CD14-positive monocyte (primary cell): Measurements from ENCODE around the gene XYLT1. TPM values are rescaled to one million over a fixed set of nuclear protein-coding genes. Genes with fewer than 3 reads are reported as not detected.

ENCODE experiments used
- DNase-seq, 3 donors: peaks; one replicate each; pipeline ENCODE4 v3.0.0-alpha.2; 2011 to 2022
- H2AFZ ChIP-seq: 2 replicates; pipeline ENCODE4 v1.6.0; 2012; ENCODE audit warnings: mild to moderate bottlenecking, low read depth, low read length, inconsistent platforms; ENCODE audit not compliant: insufficient read depth, poor library complexity, severe bottlenecking
- H3K27ac ChIP-seq, 2 donors: 1 replicate in 1 of 2; 2 replicates in 1 of 2; pipeline ENCODE4 v1.5.1; 2012 to 2013; ENCODE audit warnings: low read length in 2 of 2, control low read depth in 1 of 2, inconsistent platforms in 1 of 2, low read depth in 1 of 2, mild to moderate bottlenecking in 1 of 2
- H3K27me3 ChIP-seq, 2 donors: one replicate each; pipeline versions ENCODE4 v1.6.0 to v1.6.1; 2011 to 2013; ENCODE audit warnings: low read length in 2 of 2; ENCODE audit not compliant: control insufficient read depth in 2 of 2, insufficient read depth in 2 of 2
- H3K36me3 ChIP-seq, 2 donors: replicated peaks in 1 of 2; 1 replicate in 1 of 2; 2 replicates in 1 of 2; pipeline versions ENCODE4 v1.5.1 to v1.6.1; 2012 to 2013; ENCODE audit warnings: low read length in 2 of 2, control low read depth in 1 of 2, inconsistent platforms in 1 of 2, mild to moderate bottlenecking in 1 of 2; ENCODE audit not compliant: insufficient read depth in 2 of 2, control insufficient read depth in 1 of 2
- H3K4me1 ChIP-seq, 2 donors: 1 replicate in 1 of 2; 2 replicates in 1 of 2; pipeline versions ENCODE4 v1.5.1 to v1.6.1; 2012 to 2013; ENCODE audit warnings: low read length in 2 of 2, control low read depth in 1 of 2, inconsistent platforms in 1 of 2, mild to moderate bottlenecking in 1 of 2, moderate library complexity in 1 of 2; ENCODE audit not compliant: insufficient read depth in 2 of 2, control insufficient read depth in 1 of 2
- H3K4me2 ChIP-seq: replicated peaks from 2 replicates; pipeline ENCODE3; 2012; ENCODE audit warnings: low read length, moderate library complexity, mild to moderate bottlenecking; ENCODE audit not compliant: poor library complexity, severe bottlenecking; ENCODE audit errors: extremely low read depth
- H3K4me3 ChIP-seq, 3 experiments: fragments of 200-600 bp in 1 of 3; sonication (generic) in 1 of 3; replicated peaks in 1 of 3; 1 replicate in 2 of 3; 2 replicates in 1 of 3; pipeline ENCODE4 v1.5.1; 2011 to 2013; ENCODE audit warnings: low read length in 3 of 3, mild to moderate bottlenecking in 3 of 3, control low read depth in 2 of 3, low read depth in 2 of 3, inconsistent platforms in 1 of 3, moderate library complexity in 1 of 3
- H3K79me2 ChIP-seq: 2 replicates; pipeline ENCODE4 v1.6.0; 2012; ENCODE audit warnings: mild to moderate bottlenecking, control low read depth, inconsistent platforms, low read length, moderate library complexity; ENCODE audit not compliant: insufficient read depth
- H3K9ac ChIP-seq: 2 replicates; pipeline ENCODE4 v1.6.0; 2017; ENCODE audit warnings: low read length, mild to moderate bottlenecking; ENCODE audit not compliant: insufficient read depth, poor library complexity, severe bottlenecking
- H3K9me3 ChIP-seq, 2 donors: replicated peaks in 1 of 2; 1 replicate in 1 of 2; 2 replicates in 1 of 2; pipeline versions ENCODE4 v1.5.1 to v1.6.1; 2012 to 2013; ENCODE audit warnings: low read length in 2 of 2, control low read depth in 1 of 2; ENCODE audit not compliant: control insufficient read depth in 1 of 2, insufficient read depth in 1 of 2
- H4K20me1 ChIP-seq: 2 replicates; pipeline ENCODE4 v1.6.0; 2012; ENCODE audit warnings: mild to moderate bottlenecking, low read length, control low read depth, moderate library complexity; ENCODE audit not compliant: insufficient read depth
- H3K27ac Mint-ChIP-seq, 7 donors: one replicate each; pipeline ENCODE4 v1.8.0; 2020; ENCODE audit warnings: mild to moderate bottlenecking in 7 of 7, mixed read lengths in 7 of 7, moderate library complexity in 6 of 7, inconsistent platforms in 2 of 7
- H3K27me3 Mint-ChIP-seq, 3 donors: one replicate each; pipeline ENCODE4 v1.8.0; 2021 to 2022; ENCODE audit warnings: low read depth in 3 of 3, mild to moderate bottlenecking in 3 of 3, mixed read lengths in 3 of 3, moderate library complexity in 3 of 3, inconsistent platforms in 1 of 3
- H3K36me3 Mint-ChIP-seq, 2 donors: one replicate each; pipeline ENCODE4 v1.8.0; 2020; ENCODE audit warnings: mixed read lengths in 2 of 2, inconsistent platforms in 1 of 2, mild to moderate bottlenecking in 1 of 2
- H3K4me1 Mint-ChIP-seq: one replicate; pipeline ENCODE4 v1.8.0; 2020; ENCODE audit warnings: mild to moderate bottlenecking, mixed read lengths
- H3K4me3 Mint-ChIP-seq, 2 donors: one replicate each; pipeline ENCODE4 v1.8.0; 2020; ENCODE audit warnings: mild to moderate bottlenecking in 2 of 2, mixed read lengths in 2 of 2, moderate library complexity in 1 of 2
- H3K9me3 Mint-ChIP-seq, 7 donors: one replicate each; pipeline ENCODE4 v1.8.0; 2020 to 2022; ENCODE audit warnings: mixed read lengths in 7 of 7, mild to moderate bottlenecking in 6 of 7, moderate library complexity in 6 of 7, inconsistent platforms in 2 of 7
- WGBS: methylation state at CpG from one replicate; pipeline ENCODE4 v1.1.5; 2013; ENCODE audit warnings: missing lambda C conversion rate; ENCODE audit not compliant: insufficient coverage; 5-methylcytosine and 5-hydroxymethylcytosine counted together
- intact Hi-C, 2 donors: fragments of 100-400 bp; cut with micrococcal nuclease; formaldehyde crosslinking; loops; one replicate each; pipeline versions ENCODE4 v1.15.0 to v1.15.1; 2023
- polyA plus RNA-seq, 3 donors: library from polyadenylated mRNA; depleted of rRNA in 1 of 3; unstranded in 2 of 3; stranded (reverse) in 1 of 3; fragments of 300-500 nt in 2 of 3; fragments of >200 nt in 1 of 3; fragmentation: Illumina TruSeq in 2 of 3; gene quantifications; 1 replicate in 2 of 3; 2 replicates in 1 of 3; pipeline ENCODE4 v1.2.3, GENCODE V29; 2012 to 2021
- TF ChIP-seq, protein P1 (sequence below): fragments of 200-600 bp; IDR thresholded peaks from one replicate; pipeline ENCODE4 v1.8.0; 2022; ENCODE audit warnings: antibody characterized with exemption, mild to moderate bottlenecking

Gene XYLT1
- polyA plus RNA-seq, 3 donors = 0.51 to 9.4 (median 1.6) TPM

DNA sequence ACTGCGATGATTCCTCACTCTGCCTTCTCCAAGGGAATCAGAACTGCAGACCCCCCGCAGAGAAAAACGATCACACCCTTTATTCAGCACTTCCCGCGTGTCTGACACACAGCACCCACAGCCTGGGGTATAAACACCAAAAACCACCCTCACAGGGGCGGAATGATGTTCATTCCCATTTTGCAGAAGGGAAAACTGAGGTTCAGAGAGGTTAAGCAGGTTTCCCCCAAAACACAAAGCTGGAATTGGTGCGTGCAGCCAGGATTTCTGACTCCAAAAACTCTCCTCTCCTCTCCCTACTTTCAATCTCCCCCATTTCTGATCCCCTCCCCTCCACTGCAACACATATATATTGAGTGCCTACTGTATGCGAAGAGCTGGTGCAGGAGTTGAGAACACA lies 55.8 kb downstream of the XYLT1 start:
- Mint-ChIP-seq H3K4me3 (no peak overlapping the region), H3K27me3 (peaks cover 0 to 2% (median 0%) of the 10 kb centered on the region in 3 donors), H3K4me1 (peaks cover 49% of the 10 kb centered on the region), H3K9me3 (peaks cover 0 to 5% (median 0%) of the 10 kb centered on the region in 7 donors), H3K36me3 (peaks cover 5 to 14% of the 10 kb centered on the region in 2 donors), H3K27ac (peak overlapping the region in 4 of 7 donors; percentile 13 to 87 (median 80))
- Histone ChIP-seq H4K20me1 (no peaks in the 10 kb centered on the region), H3K27me3 (no peaks in the 10 kb centered on the region), H3K36me3 (no peaks in the 10 kb centered on the region), H3K4me1 (peaks cover 42 to 45% of the 10 kb centered on the region in 2 donors), H3K27ac (peak overlapping the region; percentile 3 to 50), H3K9ac (no peak overlapping the region), H3K9me3 (no peaks in the 10 kb centered on the region), H2AFZ (no peak overlapping the region), H3K79me2 (peaks cover 72% of the 10 kb centered on the region), H3K4me3 (no peak overlapping the region), H3K4me2 (no peak overlapping the region)
- TF ChIP-seq, protein P1, sequence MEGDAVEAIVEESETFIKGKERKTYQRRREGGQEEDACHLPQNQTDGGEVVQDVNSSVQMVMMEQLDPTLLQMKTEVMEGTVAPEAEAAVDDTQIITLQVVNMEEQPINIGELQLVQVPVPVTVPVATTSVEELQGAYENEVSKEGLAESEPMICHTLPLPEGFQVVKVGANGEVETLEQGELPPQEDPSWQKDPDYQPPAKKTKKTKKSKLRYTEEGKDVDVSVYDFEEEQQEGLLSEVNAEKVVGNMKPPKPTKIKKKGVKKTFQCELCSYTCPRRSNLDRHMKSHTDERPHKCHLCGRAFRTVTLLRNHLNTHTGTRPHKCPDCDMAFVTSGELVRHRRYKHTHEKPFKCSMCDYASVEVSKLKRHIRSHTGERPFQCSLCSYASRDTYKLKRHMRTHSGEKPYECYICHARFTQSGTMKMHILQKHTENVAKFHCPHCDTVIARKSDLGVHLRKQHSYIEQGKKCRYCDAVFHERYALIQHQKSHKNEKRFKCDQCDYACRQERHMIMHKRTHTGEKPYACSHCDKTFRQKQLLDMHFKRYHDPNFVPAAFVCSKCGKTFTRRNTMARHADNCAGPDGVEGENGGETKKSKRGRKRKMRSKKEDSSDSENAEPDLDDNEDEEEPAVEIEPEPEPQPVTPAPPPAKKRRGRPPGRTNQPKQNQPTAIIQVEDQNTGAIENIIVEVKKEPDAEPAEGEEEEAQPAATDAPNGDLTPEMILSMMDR = no peak
- intact Hi-C loops = loop anchor here (5.0 to 10.0 kb wide), 4 partner anchors 33 to 57 kb away; partner anchors contain the start of gene XYLT1 (in 1 of the 2)
- DNase-seq = no peak
- 80% methylated on average over 3 of the region's 8 CpGs for WGBS

- H4K20me1 ChIP-seq = no peaks in the 10 kb centered on the region
- peak overlapping the region; percentile 3 to 50 for H3K27ac ChIP-seq
- Mint-ChIP-seq H3K27me3 (peaks cover 0 to 2% (median 0%) of the 10 kb centered on the region in 3 donors), H3K9me3 (peaks cover 0 to 5% (median 0%) of the 10 kb centered on the region in 7 donors), H3K27ac (peak overlapping the region in 5 of 7 donors; percentile 5 to 87 (median 65)), H3K4me1 (peaks cover 54% of the 10 kb centered on the region), H3K36me3 (peaks cover 5 to 14% of the 10 kb centered on the region in 2 donors), H3K4me3 (peak overlapping the region; percentile 9 to 49)
- WGBS = 90% methylated on average over 2 of the region's 8 CpGs
- no peaks in the 10 kb centered on the region for H3K9me3 ChIP-seq
- peaks cover 47 to 50% of the 10 kb centered on the region in 2 donors for H3K4me1 ChIP-seq
- H3K9ac ChIP-seq = no peak overlapping the region
- H3K4me2 ChIP-seq = peak overlapping the region; percentile 23
- TF ChIP-seq, protein P1 = no peak
- intact Hi-C loops = loop anchor here in 1 of 2 donors (10.0 kb wide), 1 partner anchor 50 kb away; no protein-coding TSS in a partner anchor
- no peaks in the 10 kb centered on the region for H3K27me3 ChIP-seq
- no peak overlapping the region for H3K4me3 ChIP-seq
- H2AFZ ChIP-seq = no peak overlapping the region
- DNase-seq = peak; percentile 37 to 47 (median 43)
- no peaks in the 10 kb centered on the region for H3K36me3 ChIP-seq
- peaks cover 67% of the 10 kb centered on the region for H3K79me2 ChIP-seq
Measured at GRCh38 chr16:17414421-17414820, 56.3 kb downstream of the XYLT1 start.
